GM18909 (cell line): Measurements from ENCODE around the gene ACADVL.

Source experiments
- ATAC-seq: cut with Tn5 transposase; IDR thresholded peaks from one replicate; pipeline ENCODE4 v1.9.1; 2021; ENCODE audit warnings: mild to moderate bottlenecking; ENCODE audit not compliant: unreplicated experiment, poor library complexity

Gene ACADVL

DNA sequence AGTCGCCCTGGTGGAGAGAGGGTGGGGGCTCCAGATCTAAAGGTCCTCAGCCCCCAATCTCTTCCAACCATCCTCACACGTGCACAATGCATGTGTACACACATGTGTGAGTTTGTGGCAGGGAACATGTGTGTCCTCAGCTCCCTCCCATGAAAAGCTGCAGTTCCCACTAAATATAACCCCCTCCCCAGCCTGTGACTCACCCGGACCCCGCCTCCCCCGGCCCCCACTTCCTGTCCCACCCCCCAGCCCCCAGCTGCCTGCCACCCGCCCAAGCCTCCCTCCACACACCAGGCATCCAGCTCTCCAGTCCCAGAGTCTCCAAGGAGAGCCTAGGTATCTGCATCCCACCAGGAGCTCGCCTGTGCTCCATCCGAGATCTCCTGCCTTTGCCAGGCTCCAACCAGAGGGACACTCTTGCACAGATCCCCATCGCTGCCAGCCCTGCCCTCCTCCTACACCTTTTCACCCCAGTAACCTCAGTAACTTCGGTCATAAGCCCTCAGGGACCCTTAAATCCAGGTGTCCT, 4.0 kb upstream of the ACADVL start:
- ATAC-seq, result no peak

DNA sequence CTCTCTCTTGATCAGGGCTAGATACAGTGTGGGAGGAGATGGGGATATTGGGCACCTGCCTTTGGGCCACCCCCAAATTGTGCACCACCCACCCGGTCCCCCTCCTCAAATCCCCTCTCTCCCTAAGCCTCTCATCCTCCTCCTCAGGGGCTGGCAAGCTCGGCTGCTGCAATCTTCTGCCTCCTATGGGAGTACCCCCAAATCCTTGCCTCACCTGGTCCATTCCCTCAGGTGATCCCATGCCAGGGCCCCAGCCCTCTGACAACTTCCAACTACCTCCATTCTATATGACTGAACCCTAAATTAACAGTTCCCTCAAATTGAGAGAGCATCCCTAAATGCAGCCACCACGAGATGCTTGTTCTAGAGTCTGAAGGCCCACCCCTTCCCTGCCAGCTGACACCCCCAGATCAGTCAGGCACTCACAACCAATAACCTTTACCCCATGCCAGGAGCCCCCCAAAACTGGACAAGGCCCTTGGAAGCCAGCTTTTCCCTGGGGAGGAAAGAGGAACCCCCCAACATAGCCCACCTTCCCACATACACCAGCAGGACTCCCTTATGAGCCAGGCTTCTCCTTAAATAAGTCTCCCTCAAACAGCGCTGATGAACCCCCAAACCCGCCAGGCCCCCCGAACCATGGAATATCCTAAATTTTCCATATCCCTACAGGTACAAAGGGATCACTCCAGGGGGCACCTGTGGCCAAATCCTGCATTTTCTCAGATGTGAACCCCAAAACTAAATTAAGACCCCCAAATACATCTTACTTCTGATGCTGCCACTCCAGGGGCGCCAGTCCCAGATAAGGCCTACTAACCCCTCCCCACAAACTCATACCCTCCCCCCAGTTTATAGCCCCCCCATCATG, 3.3 kb upstream of the ACADVL start:
- ATAC-seq, result no peak

GRCh38 chr17:7217113-7217987, 2.4 kb upstream of the ACADVL start:
- no peak for ATAC-seq

GRCh38 chr17:7218166-7218565, 1.6 kb upstream of the ACADVL start:
- no peak for ATAC-seq

DNA sequence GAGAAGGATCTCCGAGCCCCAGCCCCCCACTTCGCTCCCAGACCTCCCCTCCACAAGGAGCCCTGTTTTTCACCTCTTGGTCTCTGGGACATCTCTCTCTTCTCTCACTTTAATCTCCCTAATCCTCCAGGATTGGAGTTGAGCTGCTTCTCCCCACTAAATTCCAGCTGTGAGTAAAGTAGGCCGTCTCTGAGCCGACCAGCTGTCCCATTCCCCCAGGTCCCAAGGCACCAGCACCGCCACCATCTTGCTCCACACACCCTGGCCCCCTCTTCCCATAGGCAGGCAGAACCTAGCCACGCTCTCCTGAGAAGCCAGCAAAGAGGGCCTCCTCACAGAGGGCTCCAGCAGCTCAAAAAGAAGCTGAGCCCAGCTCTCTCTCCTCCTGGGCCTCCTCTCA, 980 bp upstream of the ACADVL start:
- no peak for ATAC-seq

DNA sequence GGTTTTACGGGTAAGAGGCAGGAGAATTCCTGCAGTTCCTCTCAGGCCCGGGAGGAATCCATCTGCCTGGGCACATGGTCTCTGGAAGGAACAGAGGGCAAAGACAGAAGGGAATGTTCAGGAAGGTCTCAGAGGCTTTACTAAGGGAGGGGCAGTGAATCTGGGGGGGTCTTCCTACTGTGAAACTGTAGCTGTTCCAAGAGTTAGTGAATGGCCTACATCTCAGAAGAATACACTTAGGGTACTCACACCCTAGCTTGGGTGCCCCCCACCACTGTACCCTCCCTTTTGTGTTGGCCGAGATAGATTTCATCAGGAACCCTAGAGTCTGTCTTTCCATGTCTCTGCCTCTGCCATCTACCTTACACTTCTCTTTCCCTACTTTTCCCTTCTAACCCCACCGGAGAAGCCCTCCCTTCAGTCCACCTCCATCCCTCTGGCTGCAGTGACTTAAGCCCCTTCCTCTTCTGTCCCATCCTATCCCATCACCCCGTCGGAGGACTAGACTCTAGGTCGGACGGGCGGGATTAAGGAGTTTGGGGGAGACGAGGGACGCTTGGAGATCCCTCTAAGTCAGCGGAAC, 418 bp upstream of the ACADVL start:
- no peak for ATAC-seq

DNA sequence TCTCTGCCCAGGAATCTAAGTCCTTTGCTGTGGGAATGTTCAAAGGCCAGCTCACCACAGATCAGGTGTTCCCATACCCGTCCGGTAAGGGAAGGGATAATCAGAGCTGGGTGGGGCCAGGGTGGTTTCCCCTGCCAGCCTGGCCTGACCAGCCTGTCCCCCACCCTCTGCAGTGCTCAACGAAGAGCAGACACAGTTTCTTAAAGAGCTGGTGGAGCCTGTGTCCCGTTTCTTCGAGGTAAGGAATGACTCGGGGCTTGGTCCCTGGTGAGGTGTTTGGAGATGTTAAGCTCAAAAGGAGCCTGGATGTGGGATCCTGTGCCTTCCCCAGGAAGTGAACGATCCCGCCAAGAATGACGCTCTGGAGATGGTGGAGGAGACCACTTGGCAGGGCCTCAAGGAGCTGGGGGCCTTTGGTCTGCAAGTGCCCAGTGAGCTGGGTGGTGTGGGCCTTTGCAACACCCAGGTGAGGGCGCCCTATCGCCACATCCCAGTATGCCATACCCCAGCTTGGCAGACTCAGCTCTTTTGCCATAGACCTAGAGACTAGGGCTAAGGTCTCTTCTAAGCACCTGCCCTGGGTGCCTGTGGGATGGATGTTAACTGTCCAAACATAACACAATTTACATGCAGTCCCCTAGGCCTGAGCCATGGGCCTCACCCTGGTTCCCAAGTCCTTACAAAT, 997 bp downstream of the ACADVL start:
- ATAC-seq, result no peak

GRCh38 chr17:7221278-7222092, 1.7 kb downstream of the ACADVL start:
- no peak for ATAC-seq

DNA sequence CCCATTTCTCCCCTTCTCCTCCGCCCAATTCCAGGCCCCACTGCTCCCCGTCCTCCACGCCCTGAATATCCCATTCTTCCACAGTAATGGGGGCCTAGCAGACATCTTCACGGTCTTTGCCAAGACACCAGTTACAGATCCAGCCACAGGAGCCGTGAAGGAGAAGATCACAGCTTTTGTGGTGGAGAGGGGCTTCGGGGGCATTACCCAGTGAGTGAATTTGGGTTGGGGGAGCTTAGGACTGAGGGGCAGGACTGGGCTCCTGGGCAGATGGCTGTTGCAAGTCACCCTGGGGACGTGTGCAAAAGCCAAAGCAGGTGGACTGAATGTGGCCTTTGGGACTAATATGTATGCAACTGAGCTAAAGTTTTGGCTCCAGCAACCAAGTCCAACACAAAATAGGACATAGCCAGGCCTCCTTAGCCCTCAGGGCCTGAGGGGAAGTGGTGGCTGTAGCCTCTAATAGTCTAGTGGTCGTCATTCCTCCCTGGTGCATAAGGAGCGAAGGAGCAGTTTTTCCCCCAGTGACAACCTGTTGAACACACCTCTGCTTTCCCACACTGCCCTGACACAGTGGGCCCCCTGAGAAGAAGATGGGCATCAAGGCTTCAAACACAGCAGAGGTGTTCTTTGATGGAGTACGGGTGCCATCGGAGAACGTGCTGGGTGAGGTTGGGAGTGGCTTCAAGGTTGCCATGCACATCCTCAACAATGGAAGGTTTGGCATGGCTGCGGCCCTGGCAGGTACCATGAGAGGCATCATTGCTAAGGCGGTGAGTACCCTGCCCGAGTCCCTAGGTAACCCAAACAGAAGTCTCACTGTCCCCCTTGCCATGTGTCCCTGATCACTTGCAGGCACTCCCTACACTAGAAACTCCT, 2.6 kb downstream of the ACADVL start:
- ATAC-seq, result no peak

DNA sequence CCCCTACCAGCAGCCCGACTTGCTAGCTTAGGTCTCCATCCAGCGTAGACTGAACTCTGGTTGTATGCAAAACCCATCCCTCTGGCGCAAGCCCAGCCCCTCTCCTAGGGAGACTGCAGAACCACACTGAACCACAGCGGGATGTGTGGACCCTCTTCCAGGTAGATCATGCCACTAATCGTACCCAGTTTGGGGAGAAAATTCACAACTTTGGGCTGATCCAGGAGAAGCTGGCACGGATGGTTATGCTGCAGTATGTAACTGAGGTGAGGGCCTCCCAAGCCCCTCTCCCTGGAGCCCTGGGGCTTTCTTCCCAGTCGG, 3.2 kb downstream of the ACADVL start:
- ATAC-seq, result no peak

DNA sequence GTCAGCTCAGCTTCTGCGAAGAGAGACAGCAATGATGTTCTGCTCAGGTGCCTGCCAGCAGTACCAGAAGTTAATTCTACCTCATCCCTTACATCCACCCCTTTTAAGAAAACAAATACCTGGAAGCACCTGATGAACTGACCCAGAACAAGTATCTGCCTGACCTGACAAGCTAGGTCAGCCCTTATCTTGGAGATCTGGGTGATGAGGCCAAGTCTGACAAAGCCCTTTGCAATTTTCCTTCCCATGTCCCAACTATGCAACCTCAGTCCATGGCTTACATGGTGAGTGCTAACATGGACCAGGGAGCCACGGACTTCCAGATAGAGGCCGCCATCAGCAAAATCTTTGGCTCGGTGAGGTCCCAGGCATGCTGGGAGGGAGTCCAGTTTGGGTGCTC, 3.6 kb downstream of the ACADVL start:
- ATAC-seq, result no peak

DNA sequence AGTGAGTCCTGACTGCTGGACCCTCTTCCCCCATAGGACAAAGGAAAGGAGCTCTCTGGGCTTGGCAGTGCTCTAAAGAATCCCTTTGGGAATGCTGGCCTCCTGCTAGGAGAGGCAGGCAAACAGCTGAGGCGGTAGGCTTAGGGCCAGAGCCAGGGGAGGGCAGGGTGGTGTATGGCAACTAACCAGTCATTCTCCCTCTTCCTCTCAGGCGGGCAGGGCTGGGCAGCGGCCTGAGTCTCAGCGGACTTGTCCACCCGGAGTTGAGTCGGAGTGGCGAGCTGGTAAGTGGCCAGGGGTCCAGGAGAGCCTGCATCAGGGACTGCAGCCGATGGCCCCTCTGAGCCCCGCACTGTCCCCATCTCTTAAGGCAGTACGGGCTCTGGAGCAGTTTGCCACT, 4.4 kb downstream of the ACADVL start:
- ATAC-seq, result no peak

DNA sequence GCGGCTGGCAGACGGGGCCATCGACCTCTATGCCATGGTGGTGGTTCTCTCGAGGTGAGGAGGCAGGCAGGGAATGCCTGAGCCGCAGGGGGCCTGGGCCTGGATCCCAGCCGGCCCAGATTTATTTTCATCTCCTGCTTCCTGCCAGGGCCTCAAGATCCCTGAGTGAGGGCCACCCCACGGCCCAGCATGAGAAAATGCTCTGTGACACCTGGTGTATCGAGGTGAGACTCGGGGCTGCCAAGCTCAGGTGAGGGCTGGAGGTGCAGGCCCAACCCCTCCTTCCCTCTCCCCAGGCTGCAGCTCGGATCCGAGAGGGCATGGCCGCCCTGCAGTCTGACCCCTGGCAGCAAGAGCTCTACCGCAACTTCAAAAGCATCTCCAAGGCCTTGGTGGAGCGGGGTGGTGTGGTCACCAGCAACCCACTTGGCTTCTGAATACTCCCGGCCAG, 4.9 kb downstream of the ACADVL start:
- no peak for ATAC-seq

DNA sequence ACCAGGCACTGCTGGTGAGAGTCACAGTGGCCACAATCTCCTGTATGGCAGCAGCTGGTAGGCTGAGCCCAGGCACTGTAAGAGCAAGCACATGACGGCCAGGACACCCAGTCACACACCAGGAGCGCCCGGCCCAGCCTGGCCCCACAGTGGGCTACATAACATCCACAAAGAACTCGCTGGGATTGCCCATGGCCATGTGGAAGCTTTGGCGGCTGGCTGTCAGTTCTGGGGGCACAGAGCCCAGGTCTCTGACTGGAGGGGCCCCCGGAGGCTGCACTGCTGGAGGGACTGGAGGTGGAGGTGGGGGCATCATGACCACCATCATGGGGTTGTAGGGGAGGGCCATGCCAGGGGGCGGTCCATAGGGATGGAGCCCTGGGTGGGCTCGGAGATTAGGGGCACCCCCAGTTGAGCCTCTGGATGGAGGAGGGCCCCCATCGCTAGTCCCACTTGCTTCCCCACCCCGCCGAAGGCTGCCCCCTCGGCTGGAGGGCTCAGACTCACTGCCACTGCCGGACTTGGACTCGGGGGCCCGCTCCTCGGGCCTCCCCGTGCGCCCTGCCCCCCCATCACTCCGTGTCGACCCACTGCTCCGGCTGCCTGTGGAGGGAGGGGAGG, 6.1 kb downstream of the ACADVL start:
- ATAC-seq, result no peak

- ATAC-seq, result no peak
These were observed 7.3 kb downstream of the ACADVL start for GRCh38 chr17:7226721-7227710.

GRCh38 chr17:7228920-7229319, 9.2 kb downstream of the ACADVL start:
- ATAC-seq, result no peak

DNA sequence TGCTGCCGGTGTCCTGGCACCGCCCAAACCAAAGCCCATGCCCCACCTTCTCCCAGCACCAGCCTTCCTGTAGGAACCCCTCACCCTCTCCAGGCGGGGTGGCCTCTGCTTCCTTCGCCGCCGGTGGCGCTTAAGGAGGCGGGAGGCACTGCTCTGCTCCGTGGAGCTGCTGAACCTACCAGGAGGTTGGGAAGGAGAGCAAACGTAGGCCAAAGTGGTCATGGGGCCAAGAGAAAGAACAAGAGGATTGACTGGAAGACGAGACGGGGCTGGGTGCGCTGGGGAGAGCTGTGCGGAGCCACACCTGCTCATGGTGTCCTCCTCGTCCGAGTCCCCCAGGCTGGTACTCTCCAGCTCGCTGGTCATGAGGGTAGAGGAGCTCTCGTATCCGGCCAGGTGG, 9.8 kb downstream of the ACADVL start:
- ATAC-seq, result no peak
